HEK293T (cell line): ENCODE data around the gene SPPL3.

ENCODE experiments used
- ELF4 ChIP-seq: fragments of 450-650 bp; IDR thresholded peaks from 2 replicates; pipeline ENCODE4 v1.6.1; 2017; ENCODE audit warnings: antibody characterized with exemption
- SP1 ChIP-seq: fragments of 450-650 bp; IDR thresholded peaks from 2 replicates; pipeline ENCODE4 v1.6.1; 2017
- SUZ12 ChIP-seq: fragments of 450-650 bp; IDR thresholded peaks from 2 replicates; pipeline ENCODE4 v1.6.1; 2016; ENCODE audit warnings: mild to moderate bottlenecking
- TARDBP ChIP-seq: fragments of 450-650 bp; IDR thresholded peaks from 2 replicates; pipeline ENCODE4 v1.6.1; 2016

DNA sequence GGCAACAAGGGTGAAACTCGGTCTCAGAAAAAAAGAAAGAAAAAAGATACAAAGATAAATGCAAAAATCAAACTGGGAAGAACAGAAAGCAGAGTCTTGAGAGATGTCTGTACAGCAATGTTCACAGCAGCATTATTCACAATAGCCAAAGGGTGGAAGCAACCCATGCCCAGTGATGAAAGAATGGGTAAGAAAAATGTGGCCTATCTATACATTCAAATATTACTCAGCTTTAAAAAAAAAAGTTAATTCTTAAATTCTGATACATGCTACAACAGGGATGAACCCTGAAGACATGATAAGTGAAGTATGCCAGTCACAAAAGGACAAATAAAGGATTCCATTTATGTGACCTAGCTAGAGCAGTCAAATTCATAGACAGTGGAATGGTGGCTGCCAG is 33.7 kb downstream of the SPPL3 start:
- TF ChIP-seq SUZ12 (no peak), SP1 (no peak), TARDBP (no peak), ELF4 (no peak)
